ENCODE measurements around the gene OPRL1. TPM values are rescaled to one million over a fixed set of nuclear protein-coding genes. Genes with fewer than 3 reads are reported as not detected.

Gene OPRL1
- polyA plus RNA-seq = 3.7 TPM

GRCh38 chr20:64080013-64080812 is at the start of gene OPRL1:
Gene OPRL1, plus strand, starts transcription at chr20:64080082. Its CDS starts 12,639 bp downstream, at chr20:64092721.
- Mint-ChIP-seq H3K36me3 (peaks cover 4% of the 10 kb centered on the region), H3K4me3 (peak within 1 kb of the TSS; percentile 90 to 97 (median 94)), H3K4me1 (peaks cover 13 to 14% (median 14%) of the 10 kb centered on the region in 3 donors), H3K27me3 (peaks cover 3% of the 10 kb centered on the region), H3K9me3 (no peaks in the 10 kb centered on the region), H3K27ac (peak within 1 kb of the TSS; percentile 95 to 98 (median 96))

GRCh38 chr20:64030371-64031134 is 49.3 kb upstream of the OPRL1 start:
- Mint-ChIP-seq H3K27me3 (no peaks in the 10 kb centered on the region), H3K4me1 (peaks cover 0 to 1% (median 0%) of the 10 kb centered on the region in 3 donors), H3K9me3 (no peaks in the 10 kb centered on the region), H3K36me3 (no peaks in the 10 kb centered on the region), H3K4me3 (no peak overlapping the region), H3K27ac (no peak overlapping the region)

DNA sequence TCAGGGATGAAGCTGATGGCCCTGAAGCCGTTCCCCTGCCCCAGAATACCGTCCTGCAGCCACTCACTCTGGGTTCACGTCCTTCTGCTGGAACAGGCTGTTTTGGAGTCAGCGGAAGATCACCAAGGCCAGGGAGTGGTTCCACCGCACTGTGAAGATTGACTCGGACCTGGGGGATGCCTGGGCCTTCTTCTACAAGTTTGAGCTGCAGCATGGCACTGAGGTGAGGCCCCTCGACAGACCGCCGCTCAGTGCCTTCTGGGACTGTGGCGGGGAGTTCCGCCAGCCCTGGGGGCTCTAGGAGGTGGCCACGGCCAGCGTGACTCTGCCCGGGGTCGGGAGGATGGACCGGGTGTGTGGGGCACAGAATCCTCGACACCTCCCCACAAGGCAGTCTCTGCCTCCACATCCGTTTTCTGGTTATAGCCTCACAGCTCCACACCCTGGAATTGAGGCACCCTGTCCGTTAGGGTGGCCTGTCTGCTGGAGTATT is 48.0 kb upstream of the OPRL1 start:
- peaks cover 0 to 1% (median 0%) of the 10 kb centered on the region in 3 donors for H3K4me1 Mint-ChIP-seq
- H3K4me3 Mint-ChIP-seq = no peak overlapping the region
- H3K27me3 Mint-ChIP-seq = no peaks in the 10 kb centered on the region
- H3K36me3 Mint-ChIP-seq = no peaks in the 10 kb centered on the region
- no peak overlapping the region for H3K27ac Mint-ChIP-seq
- H3K9me3 Mint-ChIP-seq = no peaks in the 10 kb centered on the region

GRCh38 chr20:64032706-64033624 is 46.9 kb upstream of the OPRL1 start:
- Mint-ChIP-seq H3K36me3 (no peaks in the 10 kb centered on the region), H3K4me3 (no peak overlapping the region), H3K27me3 (peaks cover 3% of the 10 kb centered on the region), H3K27ac (peak overlapping the region in 1 of 3 donors; percentile 23), H3K9me3 (no peaks in the 10 kb centered on the region), H3K4me1 (peaks cover 0 to 5% (median 2%) of the 10 kb centered on the region in 3 donors)

GRCh38 chr20:64033981-64034493 is 45.8 kb upstream of the OPRL1 start:
- H3K27me3 Mint-ChIP-seq = peaks cover 3% of the 10 kb centered on the region
- H3K27ac Mint-ChIP-seq = no peak overlapping the region
- no peaks in the 10 kb centered on the region for H3K9me3 Mint-ChIP-seq
- H3K36me3 Mint-ChIP-seq = no peaks in the 10 kb centered on the region
- H3K4me1 Mint-ChIP-seq = peaks cover 0 to 5% (median 2%) of the 10 kb centered on the region in 3 donors
- peak overlapping the region in 1 of 4 donors; percentile 32 for H3K4me3 Mint-ChIP-seq

GRCh38 chr20:64035066-64035932 is 44.6 kb upstream of the OPRL1 start:
- no peaks in the 10 kb centered on the region for H3K9me3 Mint-ChIP-seq
- H3K27me3 Mint-ChIP-seq = peaks cover 9% of the 10 kb centered on the region
- peak overlapping the region in 1 of 4 donors; percentile 67 for H3K4me3 Mint-ChIP-seq
- peak overlapping the region in 2 of 3 donors; percentile 58 to 92 for H3K27ac Mint-ChIP-seq
- H3K4me1 Mint-ChIP-seq = peaks cover 2 to 8% (median 5%) of the 10 kb centered on the region in 3 donors
- H3K36me3 Mint-ChIP-seq = no peaks in the 10 kb centered on the region

GRCh38 chr20:64035933-64036345 is 43.9 kb upstream of the OPRL1 start, which contains the start of gene C20orf204:
Gene C20orf204, plus strand, starts transcription at chr20:64036182. Its CDS starts 142 bp downstream, at chr20:64036324.
- Mint-ChIP-seq H3K9me3 (no peaks in the 10 kb centered on the region), H3K4me3 (peak within 1 kb of the TSS in 1 of 4 donors; percentile 67), H3K27me3 (peaks cover 9% of the 10 kb centered on the region), H3K27ac (peak within 1 kb of the TSS in 2 of 3 donors; percentile 58 to 92), H3K4me1 (peaks cover 2 to 8% (median 5%) of the 10 kb centered on the region in 3 donors), H3K36me3 (no peaks in the 10 kb centered on the region)

DNA sequence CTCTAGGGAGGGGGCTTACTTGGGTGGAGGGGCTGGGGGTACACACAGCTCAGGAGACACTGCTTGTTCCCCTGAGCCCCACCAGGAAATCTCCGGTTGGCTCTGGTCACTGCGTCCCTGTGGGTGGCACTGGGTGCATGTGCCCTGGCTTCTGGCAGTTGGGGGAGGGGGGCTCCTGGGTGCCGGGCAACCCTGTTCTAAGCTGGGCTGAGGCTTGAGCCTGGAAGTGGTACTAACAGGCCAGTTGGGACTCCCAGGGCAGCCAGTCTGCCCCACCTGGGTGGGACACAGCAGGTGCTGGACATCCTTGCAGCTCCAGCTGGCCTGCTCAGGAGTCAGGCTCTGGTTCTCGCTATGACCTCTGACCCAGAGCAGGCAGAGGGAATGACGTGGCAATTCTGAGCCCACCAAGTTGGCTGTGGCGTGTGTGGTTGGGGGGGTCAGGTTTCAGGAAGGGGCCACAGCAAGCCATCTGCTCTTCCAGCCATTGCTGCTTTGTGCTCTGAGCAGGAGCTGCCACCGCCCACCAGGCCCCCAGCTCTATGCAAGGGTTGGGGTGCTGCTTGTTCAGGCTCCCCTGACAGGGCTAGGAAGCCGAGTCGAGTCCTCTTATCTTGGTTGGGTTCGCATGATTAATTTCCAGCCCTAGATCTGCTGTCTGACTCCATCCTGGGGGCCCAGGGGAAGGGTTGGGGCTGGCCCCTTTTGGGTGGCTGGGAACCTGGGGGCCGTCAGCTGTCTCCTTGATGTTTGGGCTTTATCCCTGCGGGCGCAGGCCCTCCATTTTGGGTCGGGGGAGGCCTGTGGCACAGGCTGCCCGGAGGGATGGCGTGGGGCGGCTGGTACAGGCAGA is 43.3 kb upstream of the OPRL1 start:
- Mint-ChIP-seq H3K36me3 (no peaks in the 10 kb centered on the region), H3K27me3 (peaks cover 12% of the 10 kb centered on the region), H3K4me1 (peaks cover 2 to 8% (median 5%) of the 10 kb centered on the region in 3 donors), H3K9me3 (no peaks in the 10 kb centered on the region), H3K27ac (peak overlapping the region in 1 of 3 donors; percentile 48), H3K4me3 (no peak overlapping the region)

GRCh38 chr20:64037199-64037497 is 42.7 kb upstream of the OPRL1 start:
- H3K36me3 Mint-ChIP-seq = no peaks in the 10 kb centered on the region
- H3K27me3 Mint-ChIP-seq = peaks cover 12% of the 10 kb centered on the region
- peaks cover 2 to 8% (median 6%) of the 10 kb centered on the region in 3 donors for H3K4me1 Mint-ChIP-seq
- H3K4me3 Mint-ChIP-seq = peak overlapping the region in 2 of 4 donors; percentile 35 to 71
- H3K27ac Mint-ChIP-seq = peak overlapping the region in 1 of 3 donors; percentile 28
- no peaks in the 10 kb centered on the region for H3K9me3 Mint-ChIP-seq

DNA sequence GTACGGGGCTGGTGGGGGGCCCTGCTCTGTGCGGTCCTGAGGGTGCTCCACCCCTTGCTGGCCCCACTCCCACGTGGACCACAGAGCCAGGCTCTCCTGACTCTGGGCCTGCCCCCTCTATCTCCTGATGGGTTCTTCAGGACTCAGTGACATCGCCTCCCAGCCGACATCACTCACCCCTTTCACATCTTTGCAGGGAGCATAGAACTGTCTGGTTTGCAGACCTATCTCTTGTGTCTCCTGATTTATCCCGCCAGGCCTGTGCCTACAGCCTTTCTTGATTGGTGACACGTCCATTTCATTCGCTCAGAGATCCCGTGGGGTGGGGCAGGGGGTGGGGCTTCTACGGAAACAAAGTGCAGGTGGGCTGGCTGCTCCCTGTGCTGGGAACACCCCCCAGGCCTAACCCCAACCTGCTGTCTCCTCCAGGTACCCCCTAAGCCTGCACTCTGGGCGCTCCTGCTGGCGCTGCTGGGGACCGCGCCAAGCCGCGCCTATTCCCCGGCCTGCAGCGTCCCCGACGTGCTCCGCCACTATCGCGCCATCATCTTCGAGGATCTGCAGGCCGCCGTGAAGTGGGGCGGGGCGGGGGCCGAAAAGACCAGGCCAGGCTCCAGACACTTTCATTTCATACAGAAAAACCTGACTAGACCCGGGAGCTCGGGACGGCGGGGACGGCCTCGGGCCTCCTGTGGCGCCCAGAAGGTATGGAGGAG is 42.2 kb upstream of the OPRL1 start:
- H3K4me3 Mint-ChIP-seq = peak overlapping the region; percentile 35 to 85 (median 66)
- H3K4me1 Mint-ChIP-seq = peaks cover 2 to 8% (median 7%) of the 10 kb centered on the region in 3 donors
- peak overlapping the region in 1 of 3 donors; percentile 28 for H3K27ac Mint-ChIP-seq
- peaks cover 12% of the 10 kb centered on the region for H3K27me3 Mint-ChIP-seq
- H3K9me3 Mint-ChIP-seq = no peaks in the 10 kb centered on the region
- no peaks in the 10 kb centered on the region for H3K36me3 Mint-ChIP-seq

- H3K4me3 Mint-ChIP-seq = peak overlapping the region in 3 of 4 donors; percentile 45 to 85 (median 62)
- H3K27me3 Mint-ChIP-seq = peaks cover 12% of the 10 kb centered on the region
- H3K27ac Mint-ChIP-seq = no peak overlapping the region
- no peaks in the 10 kb centered on the region for H3K36me3 Mint-ChIP-seq
- no peaks in the 10 kb centered on the region for H3K9me3 Mint-ChIP-seq
- peaks cover 2 to 8% (median 7%) of the 10 kb centered on the region in 3 donors for H3K4me1 Mint-ChIP-seq
These were observed 41.7 kb upstream of the OPRL1 start for GRCh38 chr20:64038224-64038564.

DNA sequence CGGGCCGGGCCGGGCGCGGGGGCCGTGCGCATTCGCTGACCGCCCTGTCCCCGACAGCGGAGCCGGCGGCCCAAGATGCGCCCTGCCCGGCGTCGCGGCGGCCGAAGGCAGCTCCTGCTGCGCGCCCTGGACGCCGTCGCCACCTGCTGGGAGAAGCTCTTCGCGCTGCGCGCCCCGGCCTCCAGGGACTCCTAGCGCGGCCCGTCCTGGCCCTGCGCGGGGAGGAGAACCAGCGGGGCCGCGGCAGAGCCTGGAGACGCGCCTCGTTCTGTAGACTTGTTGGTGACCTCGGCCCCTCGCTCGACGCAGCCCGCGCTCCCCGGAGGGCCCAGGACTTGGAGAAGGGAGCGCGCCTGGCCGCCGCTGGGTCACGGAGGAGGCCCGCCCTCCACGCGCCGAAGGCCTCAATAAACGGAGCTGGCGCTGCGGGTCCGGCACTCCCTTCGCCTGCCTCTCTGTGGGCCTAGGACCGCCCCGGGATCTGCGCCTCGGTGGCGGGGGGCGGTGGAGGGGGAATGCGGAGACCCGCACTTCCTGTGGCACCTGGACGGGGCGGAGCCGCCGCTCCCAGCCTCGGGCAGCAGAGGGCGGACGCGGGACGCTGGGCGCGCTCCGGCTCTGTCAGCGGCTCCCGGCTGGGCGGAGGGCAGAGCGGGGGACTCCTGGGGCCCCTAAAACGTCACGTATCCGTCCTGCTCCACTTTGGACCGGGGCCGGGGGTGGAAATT is 41.2 kb upstream of the OPRL1 start:
- peaks cover 2 to 12% (median 6%) of the 10 kb centered on the region in 3 donors for H3K4me1 Mint-ChIP-seq

More for the DNA sequence above, 41.2 kb upstream of the OPRL1 start:
- Mint-ChIP-seq H3K27me3 (peaks cover 12% of the 10 kb centered on the region), H3K36me3 (no peaks in the 10 kb centered on the region), H3K4me3 (peak overlapping the region in 3 of 4 donors; percentile 70 to 88 (median 86)), H3K9me3 (no peaks in the 10 kb centered on the region), H3K27ac (peak overlapping the region in 2 of 3 donors; percentile 23 to 67)
